NCI-H2107 treated with DMSO at 0.1 percent for 48 hours (cell line): Measurements from ENCODE around the gene RHBDF1.

Experiments used
- DNase-seq: peaks from one replicate; lab custom pipeline; 2025; ENCODE audit not compliant: unreplicated experiment; lab: John Stamatoyannopoulos, UW

RHBDF1 gene

DNA sequence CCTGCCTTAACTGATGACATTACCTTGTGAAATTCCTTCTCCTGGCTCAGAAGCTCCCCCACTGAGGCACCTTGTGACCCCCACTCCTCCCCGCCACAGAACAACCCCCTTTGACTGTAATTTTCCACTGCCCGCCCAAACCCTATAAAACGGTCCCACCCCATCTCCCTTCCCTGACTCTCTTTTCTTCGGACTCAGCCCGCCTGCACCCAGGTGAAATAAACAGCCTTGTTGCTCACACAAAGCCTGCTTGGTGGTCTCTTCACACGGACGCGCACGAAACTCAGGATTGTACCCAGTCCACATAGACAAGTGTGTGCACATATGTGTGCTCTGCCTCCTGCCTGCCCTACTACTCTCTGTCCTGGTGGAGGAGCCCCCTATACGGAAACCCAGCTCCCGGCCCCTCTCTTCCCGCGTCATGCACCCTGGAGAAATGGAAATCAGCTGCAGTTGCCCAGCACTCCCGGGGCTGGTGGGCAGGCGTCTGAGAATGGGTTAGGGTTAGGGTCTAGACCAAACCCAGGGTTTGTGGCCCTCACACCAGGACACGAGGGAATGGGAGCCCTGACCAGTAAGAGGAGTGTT lies 2.4 kb upstream of the RHBDF1 start:
- DNase-seq, result no peak

DNA sequence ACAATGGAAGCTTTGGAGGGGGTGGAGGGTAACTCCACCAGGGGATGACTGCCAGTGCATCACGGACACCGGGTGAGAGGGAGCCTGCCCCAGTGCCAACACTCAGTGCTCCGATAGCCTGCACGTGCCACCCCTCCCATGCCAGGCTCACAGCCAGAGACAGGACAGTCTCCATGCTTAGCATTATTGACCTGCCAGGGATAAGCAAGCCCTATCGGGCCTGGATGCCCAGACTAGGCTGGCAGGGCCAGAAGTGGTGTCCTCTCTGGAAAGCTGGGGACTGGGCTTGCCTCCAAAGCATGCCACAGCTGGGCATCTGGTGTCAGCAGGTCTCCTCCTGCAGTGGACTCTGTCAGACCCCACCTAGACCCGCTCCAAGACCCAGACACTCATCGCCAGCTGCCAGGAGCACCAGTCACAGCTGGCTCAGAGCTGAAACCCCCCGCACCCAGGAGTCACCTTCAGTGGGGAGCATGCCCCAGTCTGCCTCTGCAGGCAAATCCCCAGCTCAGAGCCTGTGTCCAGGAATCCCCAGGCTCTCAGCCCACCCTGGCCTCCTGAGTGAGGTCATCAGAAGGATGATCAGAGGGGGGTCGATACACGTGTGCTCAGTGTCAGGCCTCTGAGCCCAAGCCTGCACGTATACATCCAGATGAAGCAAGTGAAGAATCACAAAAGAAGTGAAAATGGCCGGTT lies 1.8 kb upstream of the RHBDF1 start:
- DNase-seq, result no peak

DNA sequence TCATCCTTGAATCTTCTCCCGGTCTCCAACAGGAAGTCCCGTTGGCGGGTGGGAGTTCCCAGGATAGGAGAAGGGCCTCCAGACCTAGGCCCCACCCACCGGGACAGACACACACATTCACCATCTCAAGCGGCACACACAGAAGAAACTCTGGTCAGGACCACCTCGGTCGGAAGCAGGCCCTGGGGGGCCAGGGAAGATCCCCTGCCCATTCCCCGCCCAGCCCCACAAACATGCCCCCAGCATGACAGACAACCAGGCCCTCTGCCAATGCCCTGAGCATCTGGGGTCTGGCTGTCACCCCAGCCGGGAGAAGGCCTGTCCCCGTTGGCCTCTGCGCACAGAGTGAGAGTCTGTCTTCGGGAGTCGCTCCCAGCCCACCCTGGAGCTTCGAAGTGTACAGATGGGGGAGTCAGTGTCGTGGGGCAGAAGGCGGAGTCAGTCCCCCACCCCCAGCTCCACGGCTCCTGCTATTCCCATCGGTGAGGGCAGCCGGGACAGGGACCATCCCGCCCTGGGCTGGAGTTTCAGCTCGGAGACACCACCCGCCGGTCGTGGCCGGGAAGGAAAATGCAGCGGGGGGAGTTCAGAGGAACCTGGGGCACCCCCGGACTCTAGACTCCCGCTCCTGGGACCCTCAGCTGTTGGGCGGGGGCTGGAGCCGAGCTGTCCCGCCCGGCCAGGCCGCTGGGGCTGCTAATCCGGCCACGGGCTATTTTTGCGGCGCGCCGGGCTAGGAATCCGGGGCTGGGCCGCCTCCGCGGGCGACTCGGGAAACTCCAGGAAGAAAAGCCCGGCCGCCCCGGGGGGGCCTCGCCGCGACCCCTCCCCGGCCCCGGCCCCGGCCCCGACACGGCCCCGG lies 660 bp downstream of the RHBDF1 start:
- no peak for DNase-seq

DNA sequence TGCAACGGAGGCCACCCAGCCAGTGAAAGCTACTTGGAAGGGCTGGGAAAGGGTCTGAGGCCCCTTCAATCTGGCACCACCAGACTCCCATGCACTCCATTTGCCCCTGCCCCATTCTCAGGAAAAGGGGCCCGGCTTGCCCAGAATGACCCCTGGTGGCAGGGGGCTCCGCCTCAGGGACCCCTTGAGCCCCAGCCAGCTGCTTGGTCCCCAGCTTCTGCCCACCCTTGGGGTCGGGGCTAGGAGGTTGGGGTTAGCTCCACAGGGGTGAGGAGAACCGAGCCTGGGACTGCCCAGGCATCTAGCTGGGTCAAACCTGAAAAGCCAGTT lies 1.3 kb downstream of the RHBDF1 start:
- no peak for DNase-seq

DNA sequence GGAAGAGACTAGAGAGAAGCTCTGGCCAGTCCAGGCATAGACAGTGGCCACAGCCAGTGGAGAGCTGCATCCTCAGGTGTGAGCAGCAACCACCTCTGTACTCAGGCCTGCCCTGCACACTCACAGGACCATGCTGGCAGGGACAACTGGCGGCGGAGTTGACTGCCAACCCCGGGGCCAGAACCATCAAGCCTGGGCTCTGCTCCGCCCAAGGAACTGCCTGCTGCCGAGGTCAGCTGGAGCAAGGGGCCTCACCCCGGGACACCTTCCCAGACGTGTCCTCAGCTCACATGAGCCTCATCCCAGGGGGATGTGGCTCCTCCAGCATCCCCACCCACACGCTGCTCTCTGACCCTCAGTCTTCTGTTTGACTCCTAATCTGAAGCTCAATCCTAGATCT lies 3.2 kb downstream of the RHBDF1 start:
- no peak for DNase-seq

DNA sequence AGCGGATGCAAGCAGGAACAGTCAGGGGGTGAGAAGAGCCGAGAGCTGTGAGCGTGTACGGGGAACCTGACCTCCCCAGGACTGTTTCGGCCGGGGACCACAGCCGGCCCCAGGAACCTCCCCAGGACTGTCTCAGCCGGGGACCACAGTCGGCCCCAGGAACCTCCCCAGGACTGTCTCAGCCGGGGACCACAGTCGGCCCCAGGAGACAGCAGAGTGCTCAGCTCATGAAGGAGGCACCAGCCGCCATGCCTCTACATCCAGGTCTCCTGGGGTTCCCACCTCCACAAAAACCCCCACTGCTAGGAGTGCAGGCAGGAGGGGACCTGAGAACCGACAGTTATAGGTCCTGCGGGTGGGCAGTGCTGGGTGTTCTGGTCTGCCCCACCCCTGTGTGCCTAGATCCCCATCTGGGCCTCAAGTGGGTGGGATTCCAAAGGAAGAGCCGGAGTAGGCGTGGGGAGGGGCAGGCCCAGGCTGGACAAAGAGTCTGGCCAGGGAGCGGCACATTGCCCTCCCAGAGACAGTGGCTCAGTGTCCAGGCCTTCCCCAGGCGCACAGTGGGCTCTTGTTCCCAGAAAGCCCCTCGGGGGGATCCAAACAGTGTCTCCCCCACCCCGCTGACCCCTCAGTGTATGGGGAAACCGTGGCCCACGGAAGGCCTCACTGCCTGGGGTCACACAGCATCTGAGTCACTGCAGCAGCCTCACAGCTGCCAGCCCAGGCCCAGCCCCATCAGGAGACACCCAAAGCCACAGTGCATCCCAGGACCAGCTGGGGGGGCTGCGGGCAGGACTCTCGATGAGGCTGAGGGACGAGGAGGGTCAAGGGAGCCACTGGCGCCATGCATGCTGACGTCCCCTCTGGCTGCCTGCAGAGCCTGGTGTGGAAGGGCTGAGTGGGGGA lies 4.3 kb downstream of the RHBDF1 start:
- DNase-seq, result no peak

DNA sequence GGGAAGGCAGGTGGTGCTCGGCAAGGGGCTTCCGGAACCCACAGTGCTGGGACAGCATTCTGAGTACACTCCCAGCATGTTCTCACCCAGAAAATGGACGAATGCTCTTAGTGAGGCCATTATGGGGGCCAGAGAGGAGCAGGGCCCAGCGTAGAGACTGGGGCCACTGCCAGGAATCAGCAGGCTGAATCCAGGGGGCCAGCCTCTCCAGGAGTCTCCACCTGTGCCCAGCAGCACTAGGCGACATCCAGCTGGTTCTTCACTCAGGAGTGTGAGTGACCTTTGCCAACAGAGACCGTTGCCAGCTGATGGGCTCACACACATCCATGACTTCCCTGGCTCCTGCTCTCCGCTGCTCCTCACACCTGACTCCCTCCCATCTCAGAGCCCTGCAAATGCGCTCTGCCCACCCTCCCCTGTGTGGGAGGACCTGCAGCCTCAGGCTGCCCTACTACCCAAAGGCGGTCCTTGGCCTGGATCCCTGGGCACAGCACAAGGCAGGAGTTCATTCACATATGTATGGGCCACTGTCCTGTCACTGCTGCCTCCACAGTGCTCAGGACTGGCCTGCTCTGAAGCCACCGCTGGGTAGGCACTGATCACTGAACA lies 5.1 kb downstream of the RHBDF1 start:
- no peak for DNase-seq

DNA sequence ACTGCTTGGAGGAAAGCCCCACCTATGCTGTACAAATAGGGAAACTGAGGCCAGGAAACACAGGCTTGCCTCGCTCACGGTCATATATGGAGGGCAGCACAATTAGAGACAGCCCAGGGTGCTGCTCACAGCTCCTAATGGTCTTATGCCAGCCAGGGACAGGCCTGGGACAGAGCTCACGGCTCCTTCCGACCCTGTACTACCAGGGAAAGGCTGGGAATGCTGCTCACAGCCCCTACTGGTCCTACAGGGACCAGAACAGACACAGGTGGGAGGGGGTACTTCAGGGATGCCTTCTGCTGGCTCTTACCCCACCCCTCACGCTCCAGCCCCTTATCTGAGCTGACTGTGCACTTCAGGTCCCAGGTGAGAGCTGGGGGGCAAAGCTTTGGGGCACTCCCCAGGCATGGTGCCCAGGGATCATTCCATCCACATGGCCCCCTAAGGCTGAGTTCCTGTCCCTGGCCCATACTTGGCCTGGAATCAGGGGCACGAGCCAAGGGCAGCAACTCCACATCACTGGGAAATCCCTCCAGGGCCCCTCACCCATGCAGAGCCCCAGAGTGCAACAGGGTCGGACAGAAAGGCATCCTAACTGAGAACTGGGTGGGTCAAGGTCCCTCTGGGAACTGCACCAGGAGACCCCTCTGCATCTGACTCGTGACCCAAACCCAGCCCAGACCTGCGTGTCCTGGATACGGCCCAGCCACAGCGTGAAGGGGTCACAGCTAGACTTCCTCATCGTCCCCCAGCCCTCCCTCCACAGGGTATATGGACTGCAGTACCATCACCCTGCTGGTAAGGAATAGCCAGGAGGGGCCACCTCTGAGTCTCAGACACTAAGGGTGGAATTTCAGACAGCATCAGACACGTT lies 5.9 kb downstream of the RHBDF1 start:
- DNase-seq, result no peak

DNA sequence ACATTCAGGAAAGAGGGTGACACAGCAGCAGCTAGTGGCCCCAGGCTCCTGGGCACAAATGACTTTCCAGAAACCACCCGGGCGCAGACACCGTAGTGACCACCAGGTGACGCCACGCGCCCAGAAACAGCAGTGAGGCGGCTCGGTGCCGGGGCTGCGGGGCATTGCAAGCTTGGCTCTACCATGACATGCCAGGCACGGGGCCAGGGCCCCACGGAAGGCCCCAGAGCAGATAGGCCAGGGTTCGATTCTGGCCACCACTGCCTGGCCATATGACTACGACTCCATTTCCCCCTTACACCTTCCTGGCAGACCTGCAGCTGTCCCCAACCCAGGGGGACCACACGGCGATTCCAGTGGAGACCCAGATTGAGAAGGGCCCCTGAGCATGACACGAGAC lies 6.7 kb downstream of the RHBDF1 start:
- peak; percentile 57 for DNase-seq

DNA sequence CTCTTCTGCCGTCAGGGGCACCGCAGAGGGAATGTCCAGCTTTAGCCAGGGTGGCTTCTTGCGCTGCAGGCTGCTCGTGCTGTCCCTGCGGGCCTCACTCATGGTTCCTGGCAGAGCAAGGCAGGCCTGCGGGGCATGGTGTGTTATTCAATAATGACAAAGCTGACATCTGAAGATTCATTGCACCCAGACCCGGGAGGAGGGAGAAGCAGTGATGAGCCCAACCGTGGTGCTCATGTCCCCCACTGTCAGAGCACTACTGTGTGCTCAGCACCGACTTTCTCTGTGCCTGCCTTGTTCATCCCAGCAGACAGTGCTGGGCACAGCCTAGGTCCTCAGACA lies 7.5 kb downstream of the RHBDF1 start:
- no peak for DNase-seq

DNA sequence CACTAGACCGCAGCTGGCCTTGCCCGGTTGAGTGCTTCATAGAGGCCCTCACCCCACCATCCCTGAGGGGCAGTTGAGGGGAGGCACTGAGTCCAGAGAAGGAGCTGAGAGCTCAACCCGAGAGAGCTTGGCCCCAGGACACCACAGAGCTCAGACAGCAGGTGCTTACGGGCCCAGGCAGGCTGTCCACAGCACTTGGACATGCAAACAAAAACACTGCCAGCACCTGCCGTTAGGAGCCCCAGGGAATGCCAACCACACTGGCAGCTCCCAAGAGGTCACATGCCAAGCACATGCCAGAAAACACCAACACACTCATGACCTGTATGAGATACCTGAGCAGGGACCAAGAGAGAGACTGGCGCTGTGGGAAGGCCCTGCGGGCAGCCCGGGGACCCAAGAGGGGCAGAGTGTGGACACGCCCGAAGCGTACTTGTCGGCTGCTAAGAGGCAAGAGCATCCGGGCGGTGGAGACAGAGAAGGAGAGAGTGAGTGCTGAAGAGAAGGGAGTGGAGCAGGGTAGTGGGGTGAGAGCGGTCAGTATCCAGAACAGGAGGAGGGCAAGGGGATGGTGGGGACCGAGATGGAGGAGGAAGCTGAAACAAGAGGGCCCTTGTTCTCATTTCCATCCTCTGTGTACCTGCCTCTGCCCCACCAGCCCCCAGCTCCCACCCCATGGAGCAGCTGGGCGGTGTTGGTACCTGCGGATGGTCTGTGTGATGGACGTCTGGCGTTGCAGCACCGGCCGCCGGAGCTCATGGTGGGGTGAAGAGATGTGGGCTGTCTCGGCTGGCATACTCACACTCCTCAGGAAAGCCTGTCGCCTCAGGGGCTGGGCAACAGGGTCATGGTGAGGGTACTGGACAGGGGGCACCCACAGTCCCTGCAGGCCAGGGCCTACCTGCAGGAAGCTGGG lies 8.2 kb downstream of the RHBDF1 start:
- DNase-seq, result peak; percentile 67

DNA sequence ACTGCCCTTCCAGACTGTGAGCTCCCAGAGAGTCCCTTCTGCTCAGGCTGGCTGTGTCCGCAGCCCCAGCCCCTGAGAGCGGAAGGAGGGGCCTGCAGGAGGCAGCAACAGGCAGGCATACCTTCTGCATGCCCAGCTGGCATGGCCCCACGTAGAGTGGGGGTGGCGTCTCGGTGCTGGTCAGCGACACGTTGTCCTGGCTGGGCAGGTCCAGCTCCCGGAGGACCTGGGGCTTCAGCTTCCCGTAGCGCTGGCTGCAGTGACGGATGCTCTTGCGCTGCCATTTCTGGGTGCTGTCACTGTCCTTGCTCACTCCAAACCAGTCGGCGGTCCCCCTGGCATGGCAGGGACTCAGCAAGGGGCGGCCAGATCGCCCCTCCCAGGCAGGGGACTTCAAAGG lies 9.0 kb downstream of the RHBDF1 start:
- DNase-seq, result no peak

DNA sequence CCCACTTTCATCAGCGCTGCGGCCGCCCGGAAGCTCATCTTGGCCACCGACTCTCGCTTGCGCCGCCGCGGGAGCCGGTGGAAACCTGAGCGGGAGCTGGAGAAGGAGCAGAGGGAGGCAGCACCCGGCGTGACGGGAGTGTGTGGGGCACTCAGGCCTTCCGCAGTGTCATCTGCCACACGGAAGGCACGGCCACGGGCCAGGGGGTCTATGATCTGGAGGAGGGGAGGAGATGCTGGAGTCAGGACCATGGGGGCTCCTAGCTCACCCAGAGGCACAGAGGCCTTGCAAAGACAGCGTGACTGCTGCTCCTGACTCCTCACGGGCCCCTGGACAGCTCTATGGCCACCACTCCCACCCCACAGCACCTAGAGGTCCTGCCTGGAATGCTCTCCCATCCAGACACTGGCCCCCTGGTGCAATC lies 9.5 kb downstream of the RHBDF1 start:
- DNase-seq, result no peak

DNA sequence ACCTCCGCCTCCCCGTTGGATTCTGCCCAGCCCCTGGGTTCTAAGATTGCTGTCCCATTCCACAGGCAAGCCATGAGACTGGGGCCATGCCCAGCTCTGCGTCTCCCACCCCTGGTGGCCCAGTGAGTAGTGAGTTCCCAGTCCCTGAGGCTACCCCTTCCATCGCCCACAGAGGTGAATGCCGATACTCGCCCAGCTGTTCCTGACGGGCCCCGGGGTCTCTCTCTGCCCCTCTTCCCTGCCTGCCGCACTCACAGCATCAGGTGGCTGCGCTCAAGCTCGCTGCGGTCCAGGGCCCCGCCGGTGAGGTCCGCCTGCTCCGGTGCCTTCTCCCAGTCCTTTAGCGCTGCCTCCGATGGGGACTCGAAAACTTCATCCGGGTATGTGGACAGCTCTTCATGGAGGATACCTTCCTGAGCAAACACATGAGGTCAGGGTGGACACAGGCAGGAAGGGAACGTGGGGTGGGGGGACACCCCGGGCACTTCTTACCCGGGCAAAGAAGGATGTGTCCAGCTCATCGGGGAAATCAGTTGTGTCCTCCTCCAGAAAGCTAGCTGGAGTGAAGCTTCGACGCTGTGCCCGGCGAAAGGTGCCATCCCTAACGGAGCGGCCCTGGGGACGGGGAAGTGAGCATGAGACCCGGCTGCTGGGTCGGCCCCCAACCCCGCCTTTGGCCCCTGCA lies 10.0 kb downstream of the RHBDF1 start:
- no peak for DNase-seq

DNA sequence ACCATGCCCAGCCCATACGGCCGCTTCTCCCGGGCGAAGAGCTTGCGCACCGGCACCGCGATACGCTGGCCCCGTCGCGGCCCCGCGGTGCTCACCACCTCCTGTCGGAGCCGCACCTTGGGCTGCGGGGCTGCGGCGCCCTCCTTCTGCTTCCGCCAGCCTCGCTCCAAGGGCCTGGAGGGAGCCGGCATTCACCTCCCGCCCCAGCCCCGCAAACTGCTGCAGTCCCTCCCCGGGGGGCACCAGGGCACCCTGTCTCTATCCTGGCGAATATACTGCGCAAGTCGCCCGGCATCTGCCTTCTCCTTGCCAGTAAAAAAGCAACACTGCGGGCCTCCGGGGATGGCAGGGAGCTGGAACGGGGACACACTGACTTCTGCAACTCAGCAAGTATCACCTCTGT lies 10.6 kb downstream of the RHBDF1 start:
- no peak for DNase-seq

DNA sequence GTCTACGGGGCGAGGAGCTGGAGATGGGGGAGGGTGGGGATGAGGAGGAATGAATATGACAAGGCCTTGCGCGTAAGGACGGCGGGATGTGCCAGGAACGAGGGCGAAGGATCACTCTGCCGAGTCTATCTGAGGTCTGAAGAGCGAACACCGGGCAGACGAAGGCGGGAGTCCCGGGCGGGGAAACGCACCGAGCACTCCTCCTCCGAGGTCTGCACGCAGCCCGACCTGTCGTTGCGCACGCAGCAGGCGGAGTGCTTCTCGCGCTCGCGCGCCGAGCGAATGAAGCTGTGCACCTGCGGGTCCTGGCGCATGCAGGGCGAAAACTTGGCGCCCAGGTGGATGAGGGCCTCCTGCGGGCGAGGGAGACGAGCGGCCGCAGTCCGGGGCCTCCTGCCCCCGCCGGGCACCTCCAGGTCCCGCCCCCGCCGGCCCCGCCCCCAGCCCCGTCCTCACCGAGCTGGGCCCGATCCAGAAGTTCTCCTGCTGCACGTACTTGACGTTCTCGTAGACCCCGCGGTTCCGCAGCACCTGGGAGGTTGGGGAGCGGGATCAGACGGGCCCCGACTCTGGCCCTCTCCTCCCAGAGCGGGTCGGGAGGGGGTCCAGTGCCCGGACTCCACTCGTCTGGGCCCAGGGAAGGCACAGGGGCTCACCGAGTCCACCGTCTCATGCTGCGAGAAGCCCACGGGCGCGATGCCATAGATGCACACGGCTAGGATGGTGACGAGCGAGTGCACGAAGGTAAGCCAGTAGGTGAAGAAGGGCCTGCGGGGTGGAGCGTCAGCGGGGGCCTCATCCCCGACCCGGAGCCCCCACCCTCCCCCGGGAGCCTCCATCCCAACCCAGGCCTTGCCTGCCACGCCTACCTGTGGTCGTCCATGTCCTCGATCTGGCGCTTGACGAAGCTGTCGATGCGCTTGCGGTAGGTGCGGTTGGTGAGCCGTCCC lies 11.2 kb downstream of the RHBDF1 start:
- DNase-seq, result no peak

DNA sequence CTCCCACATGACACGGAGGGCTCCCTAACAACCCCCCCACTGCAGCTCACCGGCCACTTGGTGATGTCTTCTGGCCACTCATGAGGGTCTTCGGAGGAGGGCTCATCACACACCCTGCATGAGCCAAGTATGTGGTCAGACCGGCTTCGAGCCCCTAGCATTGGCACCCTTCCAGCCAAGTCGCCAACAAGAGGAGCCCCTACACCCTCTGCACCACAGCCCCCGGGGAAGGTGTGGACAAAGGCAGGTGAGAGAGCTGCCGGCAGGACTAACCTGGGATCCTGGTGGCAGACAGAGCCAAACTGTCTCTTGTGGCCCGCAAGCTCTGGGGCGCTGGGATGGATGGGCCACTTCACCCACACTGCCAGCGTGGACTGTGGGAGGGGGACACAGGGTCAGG lies 12.3 kb downstream of the RHBDF1 start:
- no peak for DNase-seq
